PC-3 (cell line): ENCODE data around the gene F2RL1. TPM values are rescaled to one million over a fixed set of nuclear protein-coding genes. Genes with fewer than 3 reads are reported as not detected.
"Not testable (repeated sequence)": the region's sequence is repeated elsewhere in the genome, so short reads cannot be mapped to it uniquely, and the experiment has no call there.

Experiments
- ATAC-seq: fragments of 200-7000 bp; cut with Tn5 transposase; 2 replicates; pipeline ENCODE4 v1.9.1; 2020; ENCODE audit warnings: mild to moderate bottlenecking, moderate library complexity
- BruUV-seq: library from RNA; stranded (reverse); fragments of 400-500 nt; replicated peaks from 2 replicates; lab custom pipeline; 2021; lab: Mats Ljungman, UMichigan
- CTCF ChIA-PET: fragments of 300-600 bp; sonication (Branson Sonifier 250); formaldehyde crosslinking; loops from one replicate; lab custom pipeline; 2022; ENCODE audit warnings: antibody characterized with exemption; lab: Charles Lee
- POLR2A ChIA-PET: fragments of 300-600 bp; sonication (Branson Sonifier 250); formaldehyde crosslinking; loops from one replicate; lab custom pipeline; 2022; ENCODE audit warnings: antibody characterized with exemption; ENCODE audit not compliant: unreplicated experiment; lab: Charles Lee
- DNase-seq: peaks from one replicate; pipeline ENCODE4 v3.0.0-alpha.2; 2015
- H2AFZ ChIP-seq: fragments of 300-600 bp; sonication (generic); 2 replicates; pipeline ENCODE4 v1.6.0; 2016; ENCODE audit warnings: antibody characterized with exemption, low read length
- H3F3A ChIP-seq: fragments of 300-600 bp; sonication (generic); one replicate; pipeline ENCODE4 v1.6.0; 2017; ENCODE audit warnings: antibody characterized with exemption, low read length, control low read depth, mild to moderate bottlenecking; ENCODE audit not compliant: unreplicated experiment
- H3K27ac ChIP-seq: fragments of 300-600 bp; sonication (generic); 2 replicates; pipeline ENCODE4 v1.5.1; 2016; ENCODE audit warnings: mild to moderate bottlenecking, low read length
- H3K27me3 ChIP-seq: fragments of 300-600 bp; sonication (generic); 2 replicates; pipeline ENCODE4 v1.6.1; 2016; ENCODE audit warnings: low read length, mixed read lengths
- H3K36me3 ChIP-seq: fragments of 300-600 bp; sonication (generic); 2 replicates; pipeline ENCODE4 v1.6.1; 2016; ENCODE audit warnings: low read depth, mixed run types, low read length, mixed read lengths
- H3K4me1 ChIP-seq: fragments of 300-600 bp; sonication (generic); 2 replicates; pipeline ENCODE4 v1.5.1; 2016; ENCODE audit warnings: low read length; ENCODE audit not compliant: insufficient read depth
- H3K4me2 ChIP-seq: fragments of 300-600 bp; sonication (generic); 2 replicates; pipeline ENCODE4 v1.6.0; 2016; ENCODE audit warnings: low read length
- H3K4me3 ChIP-seq: fragments of 300-600 bp; sonication (generic); 2 replicates; pipeline ENCODE4 v1.5.1; 2016; ENCODE audit warnings: mild to moderate bottlenecking, low read length, mixed read lengths
- H3K79me2 ChIP-seq: fragments of 300-600 bp; sonication (generic); 2 replicates; pipeline ENCODE4 v1.6.1; 2017; ENCODE audit warnings: low read length, mixed read lengths
- H3K9ac ChIP-seq: fragments of 300-600 bp; sonication (generic); 2 replicates; pipeline ENCODE4 v1.6.0; 2016; ENCODE audit warnings: mild to moderate bottlenecking, low read length
- H3K9me2 ChIP-seq: fragments of 300-600 bp; sonication (generic); replicated peaks from 2 replicates; pipeline ENCODE4 v1.6.1; 2016; ENCODE audit warnings: mixed run types, low read length, mixed read lengths
- H3K9me3 ChIP-seq: fragments of 300-600 bp; sonication (generic); 2 replicates; pipeline ENCODE4 v1.6.1; 2016; ENCODE audit warnings: low read length, mixed read lengths
- H4K20me1 ChIP-seq: fragments of 300-600 bp; sonication (generic); 2 replicates; pipeline ENCODE4 v1.6.1; 2016; ENCODE audit warnings: low read length, mixed read lengths
- CTCF ChIP-seq: fragments of 300-600 bp; sonication (generic); conservative IDR thresholded peaks from 2 replicates; pipeline ENCODE4 v1.5.1; 2017; ENCODE audit warnings: antibody characterized with exemption, low read depth, mild to moderate bottlenecking, low read length
- EZH2 ChIP-seq: fragments of 300-600 bp; sonication (generic); IDR thresholded peaks from one replicate; pipeline ENCODE4 v1.6.1; 2017; ENCODE audit warnings: antibody characterized with exemption, mild to moderate bottlenecking, low read length; ENCODE audit not compliant: unreplicated experiment
- EZH2phosphoT487 ChIP-seq: fragments of 300-600 bp; sonication (generic); IDR thresholded peaks from 2 replicates; pipeline ENCODE4 v1.6.1; 2018; ENCODE audit warnings: mild to moderate bottlenecking, antibody characterized with exemption, low read length, borderline replicate concordance
- intact Hi-C: fragments of 100-400 bp; cut with micrococcal nuclease; formaldehyde crosslinking; loops from 2 replicates; pipeline ENCODE4 v1.9.0; 2023
- total RNA-seq: library from RNA; depleted of rRNA; stranded (reverse); fragments of >200 nt; gene quantifications from 2 replicates; pipeline ENCODE4 v1.2.3, GENCODE V29; 2014

The F2RL1 gene
- total RNA-seq, 1 experiment from 2014 or later = 167 TPM

DNA sequence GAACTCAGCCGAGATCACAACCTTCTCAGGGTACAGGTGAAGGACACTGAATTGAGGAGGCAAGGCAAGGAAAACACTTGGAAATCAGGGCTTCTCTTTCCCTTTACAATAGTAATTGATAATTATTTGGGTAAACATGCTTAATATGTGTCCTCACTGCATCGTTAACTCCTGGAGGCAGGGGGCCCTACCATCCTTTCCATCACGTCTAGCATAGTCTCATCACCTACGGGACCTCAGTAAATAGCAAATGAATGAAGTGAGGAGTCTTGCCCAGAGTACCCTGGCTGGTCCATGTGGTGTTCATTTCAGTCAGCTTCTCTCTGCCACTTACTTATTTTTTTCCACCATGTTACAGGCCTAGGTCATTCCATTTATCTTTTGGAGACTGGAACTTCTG, 2.3 kb downstream of the F2RL1 start:
- Histone ChIP-seq H3K9me3 (no peaks in the 10 kb centered on the region), H3K27ac (peak overlapping the region; percentile 97), H3K27me3 (no peaks in the 10 kb centered on the region), H3K9ac (peak overlapping the region; percentile 100), H3F3A (peaks cover under 1% of the 10 kb centered on the region), H2AFZ (no peak overlapping the region), H3K79me2 (peaks cover 76% of the 10 kb centered on the region), H3K4me3 (peak overlapping the region; percentile 79), H3K4me1 (peaks cover 45% of the 10 kb centered on the region), H4K20me1 (peaks cover 63% of the 10 kb centered on the region), H3K4me2 (peak overlapping the region; percentile 88), H3K36me3 (peaks cover 18% of the 10 kb centered on the region), H3K9me2 (no peaks in the 10 kb centered on the region)
- no TSS peak for BruUV-seq
- no peak for ATAC-seq
- CTCF ChIA-PET = interaction anchor here (1.3 kb wide), 1 partner anchor 46 kb away, joined by 5 read pairs; no protein-coding TSS in a partner anchor
- intact Hi-C loops = loop anchor here (5.0 kb wide), 1 partner anchor 219 kb away; no protein-coding TSS in a partner anchor
- no peak for DNase-seq
- no peak for TF ChIP-seq EZH2phosphoT487
- no peak for TF ChIP-seq CTCF
- no peak for TF ChIP-seq EZH2
- POLR2A ChIA-PET = no interaction called here

DNA sequence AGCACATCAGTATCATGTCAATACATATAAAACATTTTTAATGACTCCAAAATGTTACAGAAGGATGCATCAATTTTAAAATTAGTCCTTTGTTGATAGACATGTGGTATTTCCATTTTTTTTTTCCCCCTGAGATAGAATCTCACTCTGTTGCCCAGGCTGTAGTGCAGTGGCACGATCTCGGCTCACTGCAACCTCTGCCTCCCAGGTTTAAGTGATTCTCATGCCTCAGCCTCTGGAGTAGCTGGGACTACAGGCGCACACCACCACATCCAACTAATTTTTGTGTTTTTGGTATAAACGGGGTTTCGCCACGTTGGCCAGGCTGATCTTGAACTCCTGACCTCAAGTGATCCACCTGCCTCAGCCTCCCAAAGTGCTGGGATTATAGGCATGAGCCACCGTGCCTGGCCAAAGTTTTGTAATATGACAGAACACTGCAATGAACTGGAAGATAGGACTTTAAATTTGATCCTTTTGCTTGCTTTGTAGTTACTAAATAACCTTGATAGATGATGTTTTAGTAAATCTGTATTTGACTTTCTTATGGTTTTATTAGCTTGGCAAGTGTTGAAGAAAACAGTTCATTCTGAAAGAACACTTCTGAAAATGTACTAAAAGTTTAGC, 3.4 kb downstream of the F2RL1 start:
- Histone ChIP-seq H3K79me2 (peaks cover 86% of the 10 kb centered on the region), H3K4me3 (peak overlapping the region; percentile 79)
- ATAC-seq = not testable (repeated sequence)

GRCh38 chr5:76826416-76826815, 7.6 kb downstream of the F2RL1 start:
- peaks cover 20% of the 10 kb centered on the region for H3K4me1 ChIP-seq
- BruUV-seq, H3K9ac ChIP-seq, intact Hi-C loops, H3K27ac ChIP-seq, POLR2A ChIA-PET, H3F3A ChIP-seq, H3K4me3 ChIP-seq, H3K9me2 ChIP-seq, H3K4me2 ChIP-seq, H2AFZ ChIP-seq, H3K27me3 ChIP-seq, ATAC-seq, H3K9me3 ChIP-seq, CTCF ChIA-PET, DNase-seq: not testable (repeated sequence)
- H3K36me3 ChIP-seq = peaks cover 26% of the 10 kb centered on the region
- H3K79me2 ChIP-seq = peaks cover 99% of the 10 kb centered on the region
- H4K20me1 ChIP-seq = peaks cover 79% of the 10 kb centered on the region

More for the DNA sequence above, 3.4 kb downstream of the F2RL1 start:
- POLR2A ChIA-PET, BruUV-seq, H3K9me3 ChIP-seq, H3K27me3 ChIP-seq, H3K9ac ChIP-seq, DNase-seq, H2AFZ ChIP-seq, H3F3A ChIP-seq, H3K9me2 ChIP-seq, CTCF ChIA-PET: not testable (repeated sequence)
- H4K20me1 ChIP-seq = peaks cover 71% of the 10 kb centered on the region
- H3K4me1 ChIP-seq = peaks cover 35% of the 10 kb centered on the region
- H3K36me3 ChIP-seq = peaks cover 19% of the 10 kb centered on the region
- intact Hi-C loops = loop anchor here (5.0 kb wide), 1 partner anchor 220 kb away; no protein-coding TSS in a partner anchor
- H3K4me2 ChIP-seq = peak overlapping the region; percentile 88
- 0 out of 2 replicates have a peak overlapping the region, but pooled peaks have one; percentile 9 for H3K27ac ChIP-seq
